ENCODE results near the gene ZCWPW2.
A peak's percentile ranks its signal among the peaks of the same experiment; 100 is the strongest.

The ZCWPW2 gene

GRCh38 chr3:28316226-28316625 lies 32.3 kb upstream of the ZCWPW2 start:
- TF ChIP-seq CTCF (conservative IDR thresholded peaks at IDR 0.05; ENCODE audit: low read depth, low read length) = no peak
- no peak overlapping the region for H3K4me3 ChIP-seq (ENCODE audit: low read depth, low read length)
- DNase-seq (ENCODE audit: low read depth) = peak; percentile 37

DNA sequence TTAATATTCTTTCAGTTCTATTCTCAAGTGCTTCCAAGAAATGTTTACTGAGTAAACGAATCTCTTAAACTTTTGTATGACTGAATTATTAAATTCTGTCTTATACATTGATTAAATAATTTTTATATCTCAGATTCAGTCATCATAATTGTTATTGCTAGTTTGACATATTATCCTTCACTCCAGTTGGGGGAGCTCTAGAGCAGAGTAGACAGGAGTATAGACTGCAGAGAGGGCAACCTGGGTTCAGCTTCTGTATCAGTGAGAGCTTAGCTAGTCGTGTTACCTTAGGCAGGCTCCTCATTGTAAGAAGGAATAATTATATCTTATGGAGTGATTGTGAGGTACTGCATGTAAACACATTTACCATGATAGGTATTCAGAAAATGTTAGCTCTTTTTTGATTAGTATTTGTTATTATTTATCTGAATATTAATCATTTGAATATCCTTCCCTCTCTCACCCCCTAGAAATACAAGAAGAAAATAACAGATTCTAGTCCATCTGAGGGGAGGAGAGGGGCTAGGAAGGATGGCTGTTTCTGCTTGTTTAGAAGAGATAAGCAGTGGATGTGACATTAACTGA lies 31.0 kb upstream of the ZCWPW2 start:
- peak; percentile 78 for TF ChIP-seq CTCF (conservative IDR thresholded peaks at IDR 0.05; ENCODE audit: low read depth, low read length)
- DNase-seq (ENCODE audit: low read depth) = peak; percentile 75
- no peak overlapping the region for H3K4me3 ChIP-seq (ENCODE audit: low read depth, low read length)

DNA sequence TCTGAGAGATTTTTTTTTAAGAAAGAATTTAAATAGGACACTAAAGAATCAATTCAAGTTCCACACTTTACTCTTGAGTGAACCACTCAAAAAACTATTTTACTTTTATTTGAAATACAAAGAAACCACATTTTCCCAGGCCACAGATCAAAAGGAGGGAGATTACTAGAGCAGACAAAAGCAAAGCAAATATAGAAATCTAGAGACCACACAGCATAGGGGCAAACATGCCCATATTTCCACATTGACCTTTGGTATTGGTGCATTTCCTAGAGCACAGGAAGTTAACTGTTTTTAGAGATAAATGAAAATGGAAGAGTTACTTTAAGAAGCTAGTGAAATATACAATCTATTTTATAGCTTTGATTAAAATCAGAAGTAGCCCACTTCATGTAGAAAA lies 27.5 kb upstream of the ZCWPW2 start:
- TF ChIP-seq CTCF (conservative IDR thresholded peaks at IDR 0.05; ENCODE audit: low read depth, low read length) = no peak
- H3K4me3 ChIP-seq (ENCODE audit: low read depth, low read length) = no peak overlapping the region
- no peak for DNase-seq (ENCODE audit: low read depth)

- H3K4me3 ChIP-seq (ENCODE audit: low read depth, low read length) = no peak overlapping the region
- DNase-seq (ENCODE audit: low read depth) = peak; percentile 61
- no peak for TF ChIP-seq CTCF (conservative IDR thresholded peaks at IDR 0.05; ENCODE audit: low read depth, low read length)
These were observed 26.1 kb upstream of the ZCWPW2 start for GRCh38 chr3:28322464-28322863.

DNA sequence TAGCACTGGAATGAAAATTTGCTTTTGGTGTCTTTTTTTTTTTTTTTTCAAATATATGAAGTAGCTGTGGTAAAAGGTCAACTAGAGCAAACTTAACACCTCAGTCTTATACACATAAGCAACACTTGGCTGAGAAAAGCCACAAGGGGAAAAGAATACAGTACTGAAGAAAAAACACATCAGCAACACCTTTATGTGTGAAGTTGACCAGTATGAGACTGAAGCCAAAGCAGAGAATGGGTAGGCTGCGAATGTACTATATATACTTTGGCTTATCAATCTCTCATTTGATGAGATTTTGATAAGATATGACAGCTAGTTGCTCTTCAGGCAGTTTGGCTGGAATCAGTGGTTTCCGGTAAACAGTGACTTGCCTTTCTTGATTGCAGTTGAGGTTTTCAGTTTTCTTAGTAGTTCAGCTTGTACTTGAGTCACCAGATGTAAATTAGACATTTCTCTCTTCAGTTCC lies 22.0 kb upstream of the ZCWPW2 start:
- peak; percentile 26 for DNase-seq (ENCODE audit: low read depth)

DNA sequence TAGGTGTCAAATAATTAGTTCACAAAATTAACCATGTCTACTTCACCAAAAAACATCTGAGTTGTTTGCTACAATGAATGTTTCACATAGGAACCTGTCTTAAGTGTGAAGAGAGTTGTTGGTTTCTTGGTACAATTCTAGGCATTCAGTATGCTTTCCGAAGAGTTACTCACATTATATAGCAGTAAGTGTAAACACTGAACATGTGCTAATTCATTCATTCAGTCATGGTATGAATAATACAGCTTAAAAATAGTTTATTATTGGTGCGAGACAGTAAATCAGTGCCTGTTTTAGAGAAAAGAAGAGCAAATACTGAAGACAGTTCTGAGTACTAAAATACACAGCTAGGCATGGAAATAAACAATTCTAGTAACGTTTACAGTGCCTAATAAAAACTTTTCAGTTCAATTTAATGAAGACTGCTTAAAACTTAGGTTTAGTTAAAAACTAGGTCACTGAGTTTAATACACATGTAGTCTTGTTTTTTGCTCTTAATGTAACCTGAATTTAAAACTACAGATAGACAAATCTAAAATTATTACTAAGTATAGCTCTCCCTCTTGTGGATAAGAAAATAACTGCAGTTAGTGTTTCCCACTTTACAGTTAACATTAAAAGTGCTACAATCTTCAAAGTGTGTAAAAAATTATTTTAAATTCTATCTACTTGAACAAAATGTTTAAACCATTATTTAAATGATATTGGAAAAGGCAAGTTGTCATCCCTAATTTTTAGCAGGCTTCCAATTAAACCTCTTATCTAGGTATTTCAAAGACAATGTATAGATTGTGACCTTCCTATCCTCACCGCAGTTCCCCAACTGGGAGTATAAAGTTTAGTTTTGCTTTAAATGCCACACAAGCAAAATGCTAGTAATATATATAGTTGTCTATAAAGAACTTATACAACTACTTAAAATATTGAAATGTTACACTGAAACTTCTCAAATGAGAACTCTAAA lies 20.1 kb upstream of the ZCWPW2 start:
- H3K4me3 ChIP-seq (ENCODE audit: low read depth, low read length) = no peak overlapping the region
- DNase-seq (ENCODE audit: low read depth) = peak; percentile 60
- TF ChIP-seq CTCF (conservative IDR thresholded peaks at IDR 0.05; ENCODE audit: low read depth, low read length) = peak; percentile 57

More for the DNA sequence above, 22.0 kb upstream of the ZCWPW2 start:
- no peak for TF ChIP-seq CTCF (conservative IDR thresholded peaks at IDR 0.05; ENCODE audit: low read depth, low read length)
- H3K4me3 ChIP-seq (ENCODE audit: low read depth, low read length) = no peak overlapping the region

All from choroid plexus epithelial cell (primary cell).